ENCODE measurements around the gene TEX55. TPM values are rescaled to one million over a fixed set of nuclear protein-coding genes. Genes with fewer than 3 reads are reported as not detected.

The TEX55 gene
- total RNA-seq, 1 experiment from 2014 or later = 0.10 TPM

DNA sequence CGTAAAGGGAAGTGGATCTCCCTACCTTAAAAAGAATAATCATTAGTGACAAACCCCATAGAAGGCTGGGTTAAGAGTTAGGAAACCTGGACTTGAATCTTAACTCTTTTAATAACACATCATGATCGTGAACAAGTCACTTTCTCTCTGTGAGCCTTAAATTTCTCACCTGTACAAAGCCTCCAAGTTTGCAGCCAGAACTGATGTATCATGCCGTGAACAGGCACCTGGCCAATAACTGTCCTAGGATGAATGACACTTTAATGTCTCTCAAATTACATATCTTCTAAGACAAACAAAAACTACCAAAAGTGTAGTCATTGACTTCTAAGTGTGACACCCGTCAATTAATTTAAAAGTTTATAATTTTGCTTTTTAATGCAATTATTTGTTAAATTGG is 31.4 kb downstream of the TEX55 start:
- H3K27me3 ChIP-seq = peaks cover 5% of the 10 kb centered on the region; the same call in 1 of the 2 replicates
- no peaks in the 10 kb centered on the region for H3K36me3 ChIP-seq
- no peaks in the 10 kb centered on the region for H3K4me1 ChIP-seq
- H3K4me3 ChIP-seq = no peak overlapping the region
- H3K9me3 ChIP-seq (replicated peaks) = no peaks in the 10 kb centered on the region; the same call in 1 of the 2 replicates
- H3K27ac ChIP-seq = no peak overlapping the region
- DNase-seq = no peak

DNA sequence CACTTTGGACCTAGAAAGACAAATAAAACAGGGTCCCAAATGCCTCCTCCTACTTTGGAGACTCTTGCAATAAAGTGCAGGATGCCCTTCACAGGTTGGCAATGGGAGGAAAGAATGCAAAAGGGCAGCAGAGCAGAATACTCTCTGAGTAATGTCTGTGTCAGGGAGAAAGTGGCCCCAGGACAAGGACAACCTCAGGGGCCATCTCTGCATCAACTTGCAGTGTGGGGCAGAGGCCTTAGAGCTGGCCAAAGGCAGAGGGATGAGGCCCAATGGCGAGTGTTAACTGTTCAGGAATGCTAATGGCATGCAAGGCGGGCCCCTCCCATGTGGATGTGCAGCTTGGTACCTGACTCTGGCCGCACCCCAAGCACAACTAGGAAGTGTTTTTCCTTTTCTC is 35.8 kb downstream of the TEX55 start:
- H3K4me1 ChIP-seq = no peaks in the 10 kb centered on the region
- peaks cover 4% of the 10 kb centered on the region; the same call in 1 of the 2 replicates for H3K27me3 ChIP-seq
- DNase-seq = no peak
- H3K36me3 ChIP-seq = no peaks in the 10 kb centered on the region
- no peak overlapping the region for H3K4me3 ChIP-seq
- no peak overlapping the region for H3K27ac ChIP-seq
- no peaks in the 10 kb centered on the region; the same call in 1 of the 2 replicates for H3K9me3 ChIP-seq (replicated peaks)

GRCh38 chr3:119184111-119184510 is 38.1 kb downstream of the TEX55 start:
- no peaks in the 10 kb centered on the region for H3K4me1 ChIP-seq
- no peaks in the 10 kb centered on the region; the same call in 1 of the 2 replicates for H3K27me3 ChIP-seq
- no peaks in the 10 kb centered on the region for H3K9me3 ChIP-seq (replicated peaks)
- no peaks in the 10 kb centered on the region for H3K36me3 ChIP-seq
- H3K4me3 ChIP-seq = no peak overlapping the region
- H3K27ac ChIP-seq = no peak overlapping the region
- DNase-seq = no peak

- Histone ChIP-seq H3K27me3 (no peaks in the 10 kb centered on the region; the same call in 1 of the 2 replicates), H3K4me3 (no peak overlapping the region), H3K9me3 (replicated peaks) (no peaks in the 10 kb centered on the region), H3K27ac (no peak overlapping the region), H3K36me3 (no peaks in the 10 kb centered on the region), H3K4me1 (no peaks in the 10 kb centered on the region)
- no peak for DNase-seq
Measured at GRCh38 chr3:119184796-119185570, 39.0 kb downstream of the TEX55 start.

GRCh38 chr3:119187266-119187665 is 41.3 kb downstream of the TEX55 start:
- DNase-seq = no peak
- no peaks in the 10 kb centered on the region; the same call in 1 of the 2 replicates for H3K27me3 ChIP-seq
- no peaks in the 10 kb centered on the region for H3K4me1 ChIP-seq
- H3K27ac ChIP-seq = no peak overlapping the region
- H3K4me3 ChIP-seq = no peak overlapping the region
- no peaks in the 10 kb centered on the region for H3K36me3 ChIP-seq
- no peaks in the 10 kb centered on the region for H3K9me3 ChIP-seq (replicated peaks)

- Histone ChIP-seq H3K9me3 (replicated peaks) (no peaks in the 10 kb centered on the region), H3K4me1 (no peaks in the 10 kb centered on the region), H3K27me3 (no peaks in the 10 kb centered on the region), H3K4me3 (no peak overlapping the region), H3K36me3 (no peaks in the 10 kb centered on the region), H3K27ac (no peak overlapping the region)
- no peak for DNase-seq
Measured at GRCh38 chr3:119191800-119192199, 45.8 kb downstream of the TEX55 start.

DNA sequence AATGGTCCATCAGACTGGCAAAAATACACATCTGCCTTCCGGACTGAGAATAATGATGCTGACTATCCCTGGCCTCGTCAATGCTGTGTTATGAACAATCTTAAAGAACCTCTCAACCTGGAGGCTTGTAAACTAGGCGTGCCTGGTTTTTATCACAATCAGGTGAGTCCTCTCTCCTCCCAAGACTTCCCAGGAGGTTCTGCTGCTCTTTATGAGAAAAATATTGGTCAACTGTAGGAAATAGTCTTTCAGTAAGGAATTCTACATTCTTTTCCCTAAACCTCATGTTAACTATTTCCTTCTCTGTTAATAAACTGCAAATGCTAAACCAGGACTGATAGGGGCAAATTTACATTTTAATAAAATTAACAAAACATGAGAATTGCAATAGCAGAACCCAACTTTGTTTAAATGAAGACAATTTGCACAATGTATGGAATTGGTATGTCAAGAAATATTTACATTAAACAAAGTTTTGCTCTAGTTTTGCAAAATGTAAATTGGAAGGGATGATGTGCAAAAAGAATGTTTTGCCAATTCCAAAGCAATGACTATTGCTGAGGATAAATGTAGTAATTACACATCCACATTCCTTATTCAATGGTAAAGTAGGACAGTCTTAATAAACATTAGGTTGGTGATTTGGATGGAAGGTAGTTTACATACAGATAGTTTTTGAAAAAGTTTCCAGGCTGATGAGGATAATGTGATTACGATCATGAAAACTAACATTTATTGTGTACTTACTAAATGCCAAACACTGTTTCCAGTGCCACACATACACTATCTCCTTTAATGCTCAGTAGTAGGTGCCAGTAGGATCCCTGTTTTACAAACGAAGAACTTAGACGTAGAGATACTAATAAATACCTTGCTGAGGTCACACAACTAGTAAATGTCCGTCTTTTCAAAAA is 48.5 kb downstream of the TEX55 start:
- no peaks in the 10 kb centered on the region for H3K27me3 ChIP-seq
- no peaks in the 10 kb centered on the region for H3K36me3 ChIP-seq
- no peak for DNase-seq
- no peaks in the 10 kb centered on the region for H3K9me3 ChIP-seq (replicated peaks)
- no peak overlapping the region for H3K4me3 ChIP-seq
- H3K27ac ChIP-seq = no peak overlapping the region
- H3K4me1 ChIP-seq = no peaks in the 10 kb centered on the region

DNA sequence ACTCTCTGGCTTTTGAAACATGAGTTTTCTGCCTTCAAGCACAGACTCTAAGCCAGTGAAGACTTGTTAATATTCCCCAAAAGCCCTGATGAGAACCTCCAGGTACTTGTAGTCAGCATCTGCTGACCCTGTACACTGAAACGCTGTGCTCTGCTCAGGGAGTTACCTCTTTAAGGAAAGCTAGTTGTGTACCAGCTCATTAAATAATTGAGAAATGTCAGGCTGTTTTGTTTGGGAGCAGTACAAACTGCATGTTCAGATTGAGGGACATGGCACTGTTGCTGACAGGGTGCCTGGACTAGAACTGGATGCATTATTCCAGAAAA is 49.1 kb downstream of the TEX55 start:
- no peak overlapping the region for H3K27ac ChIP-seq
- no peak for DNase-seq

DNA sequence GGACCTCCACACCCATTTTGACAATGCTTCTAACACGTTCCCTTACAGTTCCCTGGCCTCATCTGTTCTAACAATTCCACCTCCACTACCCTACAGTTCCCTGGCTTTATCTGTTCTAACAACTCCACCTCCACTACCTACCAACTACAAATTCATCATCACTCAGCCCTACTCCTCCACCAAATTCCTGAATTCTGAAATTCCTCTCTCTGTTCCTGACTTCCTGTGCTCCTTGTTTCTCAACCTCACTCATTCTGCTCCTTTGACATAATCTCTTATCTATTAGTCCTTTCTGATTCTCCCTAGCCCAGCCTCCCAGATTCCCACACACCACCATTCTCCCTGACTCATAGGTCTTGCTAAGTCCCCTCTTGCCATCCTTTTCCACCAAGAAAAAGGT is 49.9 kb downstream of the TEX55 start:
- no peaks in the 10 kb centered on the region for H3K9me3 ChIP-seq (replicated peaks)
- no peaks in the 10 kb centered on the region for H3K27me3 ChIP-seq
- H3K27ac ChIP-seq = no peak overlapping the region
- no peak overlapping the region for H3K4me3 ChIP-seq
- no peak for DNase-seq
- H3K36me3 ChIP-seq = no peaks in the 10 kb centered on the region
- no peaks in the 10 kb centered on the region for H3K4me1 ChIP-seq

More for the DNA sequence above, 49.1 kb downstream of the TEX55 start:
- H3K4me3 ChIP-seq = no peak overlapping the region
- H3K4me1 ChIP-seq = no peaks in the 10 kb centered on the region
- H3K27me3 ChIP-seq = no peaks in the 10 kb centered on the region
- H3K36me3 ChIP-seq = no peaks in the 10 kb centered on the region
- no peaks in the 10 kb centered on the region for H3K9me3 ChIP-seq (replicated peaks)

Other genes starting within 250 kb of the TEX55 start
- 0.08 and 0.41 TPM in 2 replicates for gene IGSF11, start 111.3 kb upstream of the TEX55 start, total RNA-seq (2014; rRNA removed; shearing (Covaris generic))
- gene UPK1B, start 27.4 kb downstream of the TEX55 start, total RNA-seq (2014; rRNA removed; shearing (Covaris generic)) = not detected in 2 replicates
- gene B4GALT4, start 94.7 kb downstream of the TEX55 start, total RNA-seq (2014; rRNA removed; shearing (Covaris generic)) = 17.2 and 19.2 TPM in 2 replicates
- gene ARHGAP31, start 148.2 kb downstream of the TEX55 start, total RNA-seq (2014; rRNA removed; shearing (Covaris generic)) = 7.9 and 9.9 TPM in 2 replicates

All from SJCRH30 (cell line).